Epithelial cell of prostate (primary cell): ENCODE measurements around the gene TMEM214.

Source experiments
- DNase-seq: peaks from one replicate; pipeline ENCODE4 v3.0.0-alpha.2; 2011; ENCODE audit warnings: low read depth, low spot score
- H3K27ac ChIP-seq: fragments of 450-650 bp; 2 replicates; pipeline ENCODE4 v1.5.1; 2017; ENCODE audit warnings: mild to moderate bottlenecking

TMEM214 gene

GRCh38 chr2:27032495-27033252 is at the start of gene TMEM214:
Gene TMEM214 (plus strand): TSS chr2:27032965. CDS start chr2:27033016, 51 bp downstream.
- peak; percentile 37 for DNase-seq
- peak within 1 kb of the TSS; percentile 32 for H3K27ac ChIP-seq

DNA sequence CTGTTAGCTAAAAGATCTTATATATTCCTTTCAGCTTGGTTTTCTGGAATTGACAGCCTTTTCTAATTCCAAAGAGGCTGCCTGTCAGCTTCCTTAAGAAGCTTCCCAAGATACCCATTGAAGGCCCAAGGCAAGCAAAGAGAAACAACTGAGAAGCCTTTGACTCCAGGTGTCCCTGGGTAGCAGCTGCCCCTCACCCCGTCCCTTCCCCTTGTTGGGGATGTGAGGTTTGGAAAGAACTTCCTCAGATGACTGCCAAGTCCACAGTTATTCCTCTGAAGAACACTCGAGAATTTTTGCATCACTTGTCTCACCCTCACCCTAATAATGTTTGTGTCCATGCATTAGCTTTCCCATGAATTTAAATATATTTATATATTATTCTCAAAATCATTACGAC is 49.0 kb upstream of the TMEM214 start:
- no peak for DNase-seq
- no peak overlapping the region for H3K27ac ChIP-seq

DNA sequence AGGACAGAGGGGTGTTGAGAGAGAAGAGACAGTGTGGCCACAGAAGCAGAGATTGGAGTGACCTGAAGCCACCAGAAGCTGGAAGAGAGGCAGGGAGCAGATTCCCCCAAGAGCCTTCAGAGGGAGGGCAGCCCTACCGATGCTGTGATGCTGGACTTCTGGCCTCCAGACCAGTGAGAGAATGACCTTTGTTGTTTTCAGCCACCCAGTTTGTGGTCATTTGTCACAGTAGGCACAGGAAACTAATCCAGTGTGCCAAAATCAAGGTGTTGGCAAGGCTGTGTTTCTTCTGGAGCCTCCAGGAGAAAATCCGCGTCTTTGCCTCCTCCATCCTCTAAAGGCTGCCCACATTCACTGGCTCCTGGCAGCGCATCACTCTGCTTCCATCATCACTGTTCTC is 47.0 kb upstream of the TMEM214 start:
- no peak overlapping the region for H3K27ac ChIP-seq
- DNase-seq = no peak

DNA sequence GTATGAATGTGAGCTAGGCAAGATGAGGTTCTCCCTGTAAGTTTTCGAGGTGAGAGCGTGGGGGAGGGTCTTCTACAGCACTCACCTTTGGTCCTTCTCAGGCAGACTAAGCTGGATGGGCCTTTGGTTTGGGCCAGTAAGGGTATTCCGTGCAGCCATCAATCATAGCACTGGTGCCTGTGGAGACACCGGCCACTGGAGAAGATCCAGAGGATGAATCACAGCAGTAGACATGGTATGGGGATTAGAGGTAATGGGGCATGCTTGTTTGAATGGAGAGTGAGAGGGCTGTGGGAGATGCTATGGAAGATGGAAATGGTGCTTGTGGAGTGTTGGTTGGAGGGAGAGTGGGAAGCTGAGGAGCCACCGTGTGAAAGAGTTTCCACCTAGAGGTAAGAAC is 46.2 kb upstream of the TMEM214 start:
- H3K27ac ChIP-seq = no peak overlapping the region
- no peak for DNase-seq

- DNase-seq = no peak
- H3K27ac ChIP-seq = no peak overlapping the region
Observed at GRCh38 chr2:26988058-26988860, 44.5 kb upstream of the TMEM214 start.

DNA sequence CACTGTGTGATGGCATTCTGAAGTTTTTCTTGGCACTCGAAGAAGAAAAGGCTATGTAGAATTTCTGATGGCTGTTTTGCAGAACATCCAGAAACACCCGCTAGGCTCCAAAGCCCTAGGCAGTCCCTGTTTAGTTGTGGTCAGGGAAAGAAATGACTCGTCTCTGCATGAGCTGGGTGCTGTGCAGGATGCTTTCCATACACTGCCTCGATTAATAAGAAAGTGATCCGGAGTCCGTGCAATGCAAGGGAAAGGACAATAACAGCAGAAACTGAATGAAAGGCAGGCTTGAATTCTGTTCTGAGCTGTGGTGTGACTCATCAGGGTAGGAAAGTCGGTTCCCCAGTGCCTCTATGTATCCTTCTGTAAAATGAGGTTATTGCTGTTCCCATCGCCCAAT is 43.6 kb upstream of the TMEM214 start:
- no peak for DNase-seq
- H3K27ac ChIP-seq = no peak overlapping the region

DNA sequence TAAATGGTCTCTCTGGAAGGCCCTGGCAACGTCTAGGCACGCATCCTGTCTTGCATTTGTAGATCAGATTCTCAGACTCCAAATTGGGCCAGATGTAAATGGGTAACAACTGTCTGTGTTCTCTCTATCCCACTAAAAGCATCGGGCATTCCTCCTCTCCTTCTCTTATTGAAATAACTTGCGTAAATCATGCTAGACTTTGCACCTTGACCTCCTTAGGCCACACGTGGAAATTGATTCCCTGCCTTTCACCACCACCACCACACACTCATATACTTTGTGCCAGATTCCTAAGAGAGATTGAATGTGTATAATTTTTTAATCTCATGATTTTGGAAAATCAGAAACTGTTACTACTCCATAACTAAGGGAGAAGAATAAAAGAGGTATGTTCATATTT is 41.0 kb upstream of the TMEM214 start:
- no peak for DNase-seq
- H3K27ac ChIP-seq = no peak overlapping the region

- no peak overlapping the region for H3K27ac ChIP-seq
- no peak for DNase-seq
Observed at GRCh38 chr2:26993768-26994167, 39.0 kb upstream of the TMEM214 start.

- no peak for DNase-seq
- H3K27ac ChIP-seq = no peak overlapping the region
Observed at GRCh38 chr2:26994983-26995382, 37.8 kb upstream of the TMEM214 start.

- no peak overlapping the region for H3K27ac ChIP-seq
- no peak for DNase-seq
Observed at GRCh38 chr2:26997394-26997793, 35.4 kb upstream of the TMEM214 start.

GRCh38 chr2:26998323-26998722 is 34.4 kb upstream of the TMEM214 start:
- DNase-seq = no peak
- no peak overlapping the region for H3K27ac ChIP-seq

DNA sequence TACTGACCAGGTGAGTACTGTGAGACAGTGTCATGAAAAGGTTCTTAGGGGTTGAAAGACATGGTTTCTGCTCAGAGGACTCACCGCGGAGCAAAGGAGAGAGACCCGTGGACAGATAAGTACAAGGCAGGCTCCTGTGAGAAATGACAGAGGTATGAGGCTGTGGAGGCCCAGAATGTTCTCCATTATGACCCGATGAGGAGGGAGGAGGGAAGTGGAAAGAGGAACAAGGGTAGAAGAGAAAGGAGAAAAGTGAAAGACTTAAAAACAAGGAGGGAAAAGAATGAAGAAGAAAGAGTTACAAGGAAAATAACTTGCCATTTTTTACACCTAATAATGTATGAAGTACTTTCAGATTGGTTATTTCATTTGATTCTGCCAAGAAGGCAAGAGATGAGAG is 32.5 kb upstream of the TMEM214 start:
- no peak for DNase-seq
- H3K27ac ChIP-seq = no peak overlapping the region

GRCh38 chr2:27000995-27001394 is 31.8 kb upstream of the TMEM214 start:
- DNase-seq = no peak
- no peak overlapping the region for H3K27ac ChIP-seq

- no peak overlapping the region for H3K27ac ChIP-seq
- DNase-seq = no peak
Observed at GRCh38 chr2:27001950-27002349, 30.8 kb upstream of the TMEM214 start.

DNA sequence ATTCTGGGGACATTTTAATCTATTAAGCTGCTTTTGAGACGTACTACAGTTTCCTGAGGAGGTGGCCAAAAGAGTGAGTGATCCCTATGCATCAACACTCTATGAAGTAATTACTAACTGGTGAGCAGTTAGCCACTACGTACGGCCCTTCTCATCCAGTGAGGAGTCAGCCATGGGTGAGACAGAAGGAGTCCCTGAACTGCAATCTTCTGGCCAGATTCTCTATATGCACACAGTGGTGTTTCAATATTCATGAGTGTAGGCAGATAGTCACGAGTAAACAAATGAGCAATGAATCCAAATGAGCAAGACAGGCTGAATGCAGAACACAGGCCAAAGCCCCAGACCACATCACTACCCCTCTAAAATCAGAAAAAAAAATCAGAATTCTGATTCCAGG is 29.8 kb upstream of the TMEM214 start:
- H3K27ac ChIP-seq = no peak overlapping the region
- DNase-seq = no peak

GRCh38 chr2:27003857-27004256 is 28.9 kb upstream of the TMEM214 start:
- no peak for DNase-seq

DNA sequence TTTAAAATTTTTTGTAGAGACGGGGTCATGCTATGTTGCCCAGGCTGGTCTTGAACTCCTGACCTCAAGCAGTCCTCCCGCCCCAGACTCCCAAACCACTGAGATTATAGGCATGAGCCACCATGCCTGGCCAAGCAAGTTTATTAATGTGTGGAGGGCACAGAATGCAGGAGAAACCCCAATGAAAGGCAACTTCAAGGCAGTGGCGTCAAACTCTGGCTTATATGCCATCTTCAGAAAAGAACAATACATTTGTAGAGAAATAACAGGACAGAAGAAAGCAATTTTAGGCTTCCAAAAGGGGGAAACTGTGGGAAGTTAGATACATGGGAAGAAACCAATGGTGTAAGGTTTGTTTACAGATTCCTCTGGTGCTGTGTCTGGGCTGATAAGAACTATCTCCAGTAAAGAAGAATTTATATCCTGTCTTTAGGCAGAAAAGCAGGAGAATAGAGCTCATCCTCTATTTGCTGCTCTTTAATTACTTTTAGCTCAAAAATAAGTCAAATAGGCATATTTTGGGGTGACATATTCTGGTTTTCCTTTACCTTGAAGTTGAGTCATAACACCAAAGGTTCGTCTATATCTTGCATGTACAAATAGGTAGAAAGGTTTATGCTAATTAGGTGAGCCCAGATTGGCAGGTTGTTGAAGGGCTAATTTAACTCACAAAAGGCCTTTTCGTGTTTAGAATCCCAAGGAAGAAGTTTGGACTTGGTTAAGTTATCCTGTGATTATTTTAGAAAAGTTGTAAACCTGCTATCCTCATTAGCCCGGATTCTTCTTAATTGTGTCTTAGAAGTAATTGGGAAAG is 26.0 kb upstream of the TMEM214 start:
- H3K27ac ChIP-seq = no peak overlapping the region

More at GRCh38 chr2:27003857-27004256, 28.9 kb upstream of the TMEM214 start:
- no peak overlapping the region for H3K27ac ChIP-seq

DNA sequence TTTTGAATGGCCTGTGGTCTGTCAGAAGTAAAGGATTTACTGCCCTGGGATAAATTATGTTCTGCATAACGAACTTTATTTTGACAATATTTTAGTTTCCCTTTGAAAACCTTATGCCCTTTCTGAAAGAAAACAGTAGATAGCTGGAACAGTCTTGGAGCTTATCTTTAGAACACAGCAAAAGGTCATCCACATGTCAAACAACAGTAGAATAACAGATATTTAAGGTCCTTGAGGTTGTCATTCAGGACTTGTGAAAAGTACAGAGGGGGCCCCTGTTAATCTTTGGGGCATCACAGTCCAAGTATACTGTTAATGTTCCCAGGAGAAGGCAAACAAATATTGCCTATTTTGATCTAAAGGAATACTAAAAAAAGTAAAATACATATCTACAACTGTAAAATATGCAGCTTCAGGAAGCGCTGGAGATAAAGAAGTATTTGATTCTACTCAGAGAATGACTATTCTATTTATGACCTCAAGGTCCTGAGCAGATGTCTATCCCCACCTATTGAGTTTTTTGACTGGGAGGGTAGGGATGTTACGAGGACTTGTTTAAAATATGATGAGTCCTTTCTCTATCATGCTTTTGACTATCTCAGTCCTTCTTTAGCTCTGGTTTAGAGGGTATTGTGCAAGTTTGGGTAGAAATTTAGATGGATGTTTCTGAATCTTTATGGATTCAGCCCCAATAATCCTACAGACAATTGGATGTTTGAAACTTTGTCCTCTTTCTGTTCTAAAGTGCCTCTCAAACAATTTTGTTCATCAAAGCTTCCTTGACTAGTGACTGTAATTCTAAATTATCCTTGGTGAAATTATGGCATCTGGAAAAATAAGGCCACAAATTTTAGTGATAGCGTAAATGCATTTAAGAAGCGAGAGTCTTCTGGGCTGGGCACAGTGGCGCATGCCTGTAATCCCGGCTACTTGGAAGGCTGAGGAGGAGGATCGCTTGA is 25.1 kb upstream of the TMEM214 start:
- DNase-seq = no peak
- H3K27ac ChIP-seq = no peak overlapping the region

More for the DNA sequence above, 26.0 kb upstream of the TMEM214 start:
- DNase-seq = no peak

DNA sequence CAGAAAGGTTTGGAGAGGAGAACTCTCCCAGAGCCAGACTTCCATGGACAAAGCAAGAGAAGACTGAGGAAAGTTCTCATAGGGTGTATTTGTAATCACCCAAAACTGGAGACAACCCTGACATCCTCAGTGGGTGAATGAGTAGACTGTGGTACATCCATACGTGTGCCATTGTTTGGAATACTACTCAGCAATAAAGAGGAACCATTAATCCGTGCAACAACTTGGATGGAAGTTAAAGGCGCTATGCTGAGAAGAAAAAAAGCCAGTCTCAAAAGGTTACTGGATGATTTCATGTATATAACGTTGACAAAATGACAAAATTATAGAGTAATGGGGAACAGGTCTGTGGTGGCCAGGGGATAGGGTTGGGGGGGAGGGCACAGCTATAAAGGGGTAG is 24.1 kb upstream of the TMEM214 start:
- no peak overlapping the region for H3K27ac ChIP-seq
- DNase-seq = no peak

- H3K27ac ChIP-seq = no peak overlapping the region
- DNase-seq = no peak
Observed at GRCh38 chr2:27009083-27009482, 23.7 kb upstream of the TMEM214 start.
